ENCODE data around the gene CREBBP. TPM values are rescaled to one million over a fixed set of nuclear protein-coding genes. Genes with fewer than 3 reads are reported as not detected.

The CREBBP gene
- total RNA-seq, 1 donor from 2014 or later: 7.8 TPM

GRCh38 chr16:3879887-3880564 lies 487 bp downstream of the CREBBP start:
- DNase-seq (ENCODE audit: low read depth in 2 of 2): peak; percentile 12 to 74

- peak in 1 of 2 donors; percentile 26 for DNase-seq (ENCODE audit: low read depth in 2 of 2)
Observed at GRCh38 chr16:3879258-3879886, 1.1 kb downstream of the CREBBP start.

GRCh38 chr16:3878610-3879009 lies 1.9 kb downstream of the CREBBP start:
- DNase-seq (ENCODE audit: low read depth in 2 of 2): peak in 1 of 2 donors; percentile 18

- DNase-seq (ENCODE audit: low read depth in 2 of 2): no peak
Observed at GRCh38 chr16:3876695-3877094, 3.8 kb downstream of the CREBBP start.

GRCh38 chr16:3876160-3876559 lies 4.4 kb downstream of the CREBBP start:
- DNase-seq (ENCODE audit: low read depth in 2 of 2): no peak

GRCh38 chr16:3874794-3875692 lies 5.5 kb downstream of the CREBBP start:
- DNase-seq (ENCODE audit: low read depth in 2 of 2): no peak

- DNase-seq (ENCODE audit: low read depth in 2 of 2): no peak
Observed at GRCh38 chr16:3874242-3874641, 6.3 kb downstream of the CREBBP start.

- no peak for DNase-seq (ENCODE audit: low read depth in 2 of 2)
Observed at GRCh38 chr16:3873482-3874173, 6.9 kb downstream of the CREBBP start.

- DNase-seq (ENCODE audit: low read depth in 2 of 2): no peak
Observed at GRCh38 chr16:3872216-3872895, 8.2 kb downstream of the CREBBP start.

GRCh38 chr16:3868967-3869366 lies 11.5 kb downstream of the CREBBP start:
- no peak for DNase-seq (ENCODE audit: low read depth in 2 of 2)

GRCh38 chr16:3868556-3868955 lies 12.0 kb downstream of the CREBBP start:
- no peak for DNase-seq (ENCODE audit: low read depth in 2 of 2)

GRCh38 chr16:3866703-3867431 lies 13.6 kb downstream of the CREBBP start:
- no peak for DNase-seq (ENCODE audit: low read depth in 2 of 2)

- DNase-seq (ENCODE audit: low read depth in 2 of 2): no peak
Observed at GRCh38 chr16:3865241-3865640, 15.3 kb downstream of the CREBBP start.

GRCh38 chr16:3864562-3864961 lies 16.0 kb downstream of the CREBBP start:
- DNase-seq (ENCODE audit: low read depth in 2 of 2): no peak

- DNase-seq (ENCODE audit: low read depth in 2 of 2): no peak
Observed at GRCh38 chr16:3863587-3863986, 16.9 kb downstream of the CREBBP start.

- peak in 1 of 2 donors; percentile 60 for DNase-seq (ENCODE audit: low read depth in 2 of 2)
Observed at GRCh38 chr16:3861808-3862451, 18.6 kb downstream of the CREBBP start.

GRCh38 chr16:3859889-3860288 lies 20.6 kb downstream of the CREBBP start:
- no peak for DNase-seq (ENCODE audit: low read depth in 2 of 2)

GRCh38 chr16:3858801-3859200 lies 21.7 kb downstream of the CREBBP start:
- no peak for DNase-seq (ENCODE audit: low read depth in 2 of 2)

- peak in 1 of 2 donors; percentile 52 for DNase-seq (ENCODE audit: low read depth in 2 of 2)
Observed at GRCh38 chr16:3857189-3858043, 23.1 kb downstream of the CREBBP start.
